ENCODE measurements around the gene TUBG1.
"Not testable (repeated sequence)": the region's sequence is repeated elsewhere in the genome, so short reads cannot be mapped to it uniquely, and the experiment has no call there.

The TUBG1 gene

DNA sequence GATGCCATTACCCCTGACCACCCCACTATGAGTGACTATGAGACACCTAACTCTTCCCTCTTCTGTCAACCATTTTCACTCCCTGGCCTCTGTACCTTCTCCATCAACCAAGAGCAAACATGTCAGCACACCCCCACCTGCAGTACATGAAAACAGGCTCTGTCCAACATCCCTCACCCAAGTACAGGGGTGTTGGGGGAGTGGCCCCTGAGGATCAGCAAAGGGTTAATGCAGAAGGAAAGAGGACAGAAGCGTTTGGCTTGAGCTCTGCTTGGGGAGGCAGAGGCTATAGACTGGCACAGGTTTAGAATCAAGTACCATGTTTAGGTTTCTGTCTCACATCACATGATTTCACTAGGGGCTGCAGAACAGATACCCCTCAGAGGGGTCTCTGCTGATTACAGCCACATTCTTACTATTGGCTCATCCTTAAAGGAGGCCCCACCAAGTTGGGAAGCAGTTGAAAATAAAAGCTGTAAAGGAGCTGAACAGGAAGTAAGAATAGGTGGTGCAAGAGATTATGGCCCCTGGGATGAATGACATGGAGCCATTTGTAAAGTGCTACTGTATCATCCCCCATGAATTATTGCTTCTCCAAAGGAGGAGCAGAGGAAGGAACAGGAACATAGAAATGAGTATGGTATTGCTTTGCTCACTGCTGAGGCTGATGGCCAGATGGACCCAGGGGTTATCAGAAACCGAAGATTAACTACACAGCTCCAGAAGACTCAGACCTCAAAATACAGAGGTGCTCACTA is 29.5 kb upstream of the TUBG1 start:
- DNase-seq: no peak

- DNase-seq: no peak
Measured at GRCh38 chr17:42581744-42582270, 27.7 kb upstream of the TUBG1 start.

DNA sequence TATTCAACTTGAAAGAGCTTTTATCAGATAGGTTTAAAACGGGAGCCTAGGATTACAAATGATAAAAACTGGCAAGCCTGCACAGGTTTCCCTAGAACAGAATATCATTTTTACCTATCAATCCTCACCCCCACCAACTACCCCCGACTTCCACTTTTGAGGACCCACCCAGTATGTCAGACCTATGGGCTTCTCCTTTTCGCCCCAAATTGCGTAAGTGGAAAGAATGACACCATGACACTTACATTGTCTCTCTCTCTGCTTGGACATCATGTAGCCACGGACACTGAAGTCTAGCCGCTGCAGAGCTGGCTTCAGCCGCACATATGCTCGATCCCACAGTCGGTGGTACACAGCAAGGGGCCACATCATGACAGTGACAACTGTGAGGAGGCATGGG is 24.6 kb upstream of the TUBG1 start:
- no peak for DNase-seq

- no peak for DNase-seq
Measured at GRCh38 chr17:42585353-42585752, 24.1 kb upstream of the TUBG1 start.

DNA sequence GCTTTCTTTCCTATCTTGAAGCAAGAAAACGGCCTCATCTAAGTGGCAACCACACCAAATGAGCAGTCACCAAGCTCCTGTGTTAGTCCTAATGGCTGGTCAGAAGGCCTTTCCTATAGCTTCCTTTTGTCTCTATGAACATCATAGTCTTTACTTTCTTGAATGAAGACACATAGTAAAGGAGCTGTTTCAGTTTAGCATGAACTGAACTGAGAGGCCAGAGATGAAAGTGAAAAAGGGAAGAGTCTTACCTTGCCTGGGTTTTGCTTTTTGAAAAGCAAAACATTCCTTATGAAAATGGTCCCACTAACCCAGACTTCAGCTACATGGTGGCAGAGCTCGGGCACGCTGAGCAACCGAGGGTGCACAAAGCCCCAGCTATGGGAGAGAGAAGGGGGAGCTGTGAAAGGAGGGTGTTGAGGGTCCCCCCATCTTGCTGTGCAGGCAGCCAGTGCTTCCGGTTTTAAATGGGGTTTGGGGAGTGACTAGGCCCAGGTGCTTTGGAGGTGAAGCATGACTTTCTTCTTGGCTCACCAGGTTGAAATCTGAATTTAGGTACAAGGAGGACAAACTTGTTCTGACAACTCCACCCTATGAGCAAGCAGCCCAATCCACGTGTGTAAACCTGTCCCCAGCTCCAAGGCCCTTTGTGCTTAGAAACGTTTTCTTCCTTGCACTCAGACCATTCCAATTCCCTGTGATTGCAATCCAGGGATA is 22.8 kb upstream of the TUBG1 start:
- DNase-seq: no peak

DNA sequence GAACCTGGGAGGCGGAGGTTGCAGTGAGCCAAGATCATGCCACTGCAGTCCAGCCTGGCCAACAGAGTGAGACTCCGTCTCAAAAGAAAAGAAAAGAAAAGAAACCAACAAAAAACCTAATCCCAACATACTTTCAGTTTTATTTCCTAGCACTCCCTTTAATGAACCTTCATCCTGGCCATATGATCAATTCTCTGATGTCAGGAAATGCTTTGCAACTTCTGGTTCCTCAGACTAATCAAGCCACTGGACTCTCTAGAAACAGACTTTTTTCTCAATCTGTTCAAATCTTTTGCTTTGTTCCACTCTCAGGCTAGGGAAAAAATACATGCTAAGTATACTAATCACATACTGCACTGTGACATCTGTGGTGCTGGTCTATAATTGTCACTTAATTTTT is 18.6 kb upstream of the TUBG1 start:
- DNase-seq: no peak

- DNase-seq: no peak
Measured at GRCh38 chr17:42591411-42591810, 18.1 kb upstream of the TUBG1 start.

GRCh38 chr17:42596386-42596785 is 13.1 kb upstream of the TUBG1 start:
- no peak for DNase-seq

DNA sequence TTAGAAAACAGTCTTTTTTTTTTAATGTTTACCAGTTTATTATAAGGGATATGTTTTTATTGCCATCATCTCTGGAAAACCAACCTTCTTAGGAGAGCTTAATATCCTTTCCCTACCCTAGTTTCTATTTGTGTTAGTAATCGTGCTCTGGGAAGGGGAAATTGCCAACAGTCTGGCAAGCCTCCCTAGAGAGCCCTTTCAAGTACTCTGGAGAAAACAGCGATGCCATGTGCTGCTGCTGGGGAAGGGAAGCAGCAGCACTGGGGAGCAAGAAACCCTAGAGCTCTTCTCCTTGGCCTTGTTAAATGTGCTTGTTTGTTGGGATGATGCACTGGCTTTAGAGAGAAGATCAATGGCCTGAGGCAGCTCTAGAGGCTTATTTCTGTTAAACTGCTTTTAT is 10.6 kb upstream of the TUBG1 start:
- no peak for DNase-seq

GRCh38 chr17:42603318-42603717 is 6.2 kb upstream of the TUBG1 start:
- no peak for DNase-seq

- no peak for DNase-seq
Measured at GRCh38 chr17:42607769-42608168, 1.7 kb upstream of the TUBG1 start.

DNA sequence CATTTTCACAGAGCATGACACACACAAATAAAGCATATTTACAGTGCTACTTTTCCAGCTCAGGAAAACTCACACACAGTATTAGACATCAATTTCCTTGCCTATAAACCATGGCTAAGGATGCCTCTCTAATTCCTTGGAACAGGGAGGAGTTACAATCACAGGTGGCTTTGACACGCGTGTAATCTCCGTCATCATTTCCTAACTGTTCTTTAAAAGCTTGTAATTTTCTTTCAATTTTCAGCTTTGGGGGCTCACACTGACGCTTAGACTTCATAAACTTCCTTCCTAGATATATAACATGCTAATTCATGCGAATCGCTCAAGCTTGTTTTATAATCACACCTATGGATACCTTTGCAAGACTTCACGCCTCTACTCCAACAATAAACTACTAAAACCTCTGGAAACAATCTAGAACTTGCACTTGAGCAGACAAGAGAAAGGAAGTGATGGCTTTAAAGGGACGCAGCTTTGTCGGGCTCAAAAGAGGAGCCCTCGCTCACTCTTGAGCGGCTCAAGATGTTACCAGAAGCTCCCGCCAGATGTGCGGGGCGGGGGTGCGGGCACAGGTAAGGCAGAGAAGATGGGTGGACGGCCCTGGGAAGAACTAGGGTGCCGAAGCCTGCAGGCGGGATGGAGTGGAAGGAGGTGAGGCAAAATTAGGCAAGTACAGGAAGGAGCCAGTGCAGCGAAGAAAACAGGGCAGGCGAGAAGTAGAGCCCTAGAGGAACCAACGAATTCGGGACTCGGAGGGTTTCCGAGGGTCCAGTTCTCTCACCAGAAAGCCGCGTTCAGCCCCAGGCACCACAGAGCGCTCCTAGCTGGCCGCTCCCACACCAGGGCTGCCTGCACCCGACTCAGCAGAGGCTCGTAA is 940 bp upstream of the TUBG1 start:
- DNase-seq: no peak

- not testable (repeated sequence) for DNase-seq
Measured at GRCh38 chr17:42609814-42610801, 625 bp downstream of the TUBG1 start.

GRCh38 chr17:42612013-42612412 is 2.5 kb downstream of the TUBG1 start:
- no peak for DNase-seq

GRCh38 chr17:42613699-42614295 is 4.3 kb downstream of the TUBG1 start:
- no peak for DNase-seq

DNA sequence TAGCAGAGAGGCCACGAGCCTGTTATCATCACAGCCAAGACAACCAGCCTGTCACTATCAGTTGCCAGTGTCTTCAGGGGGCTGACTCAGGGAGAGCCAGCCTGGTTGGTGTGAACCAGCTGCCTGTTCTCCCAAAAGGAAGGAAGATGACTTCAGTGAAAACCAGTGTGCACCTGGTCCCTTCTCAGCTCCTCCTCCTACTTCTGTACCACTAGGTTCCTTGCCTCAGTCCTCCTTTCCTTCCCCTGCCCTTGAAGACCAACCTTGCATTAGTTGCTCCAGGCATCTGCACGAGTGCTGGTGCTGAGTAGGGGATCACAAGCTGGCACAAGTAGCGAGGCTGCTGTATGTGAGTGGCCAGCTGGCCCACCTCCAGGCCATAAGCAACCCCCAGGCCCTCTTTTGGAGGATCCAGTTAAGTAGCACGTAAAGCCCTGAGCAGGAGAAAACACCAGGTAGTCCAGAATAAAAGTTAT is 8.5 kb downstream of the TUBG1 start:
- no peak for DNase-seq

DNA sequence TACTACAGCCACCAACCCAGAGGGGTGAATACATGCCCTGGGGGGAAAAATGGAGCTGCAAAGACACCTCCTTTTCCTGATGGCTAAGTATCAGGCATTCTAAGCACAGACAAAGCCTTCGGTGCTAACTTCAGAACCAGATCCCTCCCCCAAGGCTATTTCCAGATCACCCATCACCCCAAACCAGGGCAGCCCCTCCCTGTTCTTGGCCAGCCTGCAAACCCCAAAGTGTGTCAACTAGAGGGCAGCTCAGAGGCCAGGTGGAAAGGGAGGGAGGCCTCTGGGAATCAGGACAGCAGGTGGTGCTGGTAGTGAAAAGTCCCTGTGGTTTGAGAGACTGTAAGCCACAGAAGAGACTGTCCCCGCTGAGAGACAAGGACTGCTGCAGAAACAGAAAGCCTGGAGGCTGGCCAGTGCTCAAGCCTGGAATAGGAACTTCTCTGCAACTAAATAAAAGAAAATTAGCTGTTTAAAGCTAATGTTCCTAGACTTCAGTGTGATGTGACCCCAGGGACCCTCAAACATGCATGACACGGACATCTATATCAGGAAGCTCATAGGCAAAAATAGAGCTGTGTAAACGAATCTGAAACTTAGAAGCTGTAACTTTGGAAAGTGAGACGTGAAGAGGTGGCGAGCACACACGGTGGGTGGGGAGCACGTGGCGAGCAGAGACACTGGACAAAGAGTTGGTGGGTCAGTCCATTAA is 9.1 kb downstream of the TUBG1 start:
- DNase-seq: no peak

GRCh38 chr17:42621987-42622386 is 12.5 kb downstream of the TUBG1 start:
- DNase-seq: not testable (repeated sequence)

DNA sequence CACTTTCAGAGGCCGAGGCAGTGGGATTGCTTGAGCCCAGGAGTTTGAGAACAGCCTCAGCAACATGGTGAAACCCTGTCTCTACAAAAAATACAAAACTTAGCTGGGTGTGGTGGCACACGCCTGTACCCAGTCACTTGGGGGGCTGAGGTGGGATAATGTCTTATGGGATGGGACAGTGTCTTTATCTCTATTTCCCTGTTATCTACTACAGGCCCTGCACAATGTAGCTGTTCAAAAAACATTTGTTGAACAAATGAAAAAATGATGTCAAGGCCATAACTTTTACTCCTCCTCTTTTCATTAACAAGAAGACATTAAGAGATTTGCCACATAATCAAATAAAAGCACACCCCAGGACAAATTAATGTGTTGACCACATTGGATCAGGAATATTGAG is 13.8 kb downstream of the TUBG1 start:
- no peak for DNase-seq

DNA sequence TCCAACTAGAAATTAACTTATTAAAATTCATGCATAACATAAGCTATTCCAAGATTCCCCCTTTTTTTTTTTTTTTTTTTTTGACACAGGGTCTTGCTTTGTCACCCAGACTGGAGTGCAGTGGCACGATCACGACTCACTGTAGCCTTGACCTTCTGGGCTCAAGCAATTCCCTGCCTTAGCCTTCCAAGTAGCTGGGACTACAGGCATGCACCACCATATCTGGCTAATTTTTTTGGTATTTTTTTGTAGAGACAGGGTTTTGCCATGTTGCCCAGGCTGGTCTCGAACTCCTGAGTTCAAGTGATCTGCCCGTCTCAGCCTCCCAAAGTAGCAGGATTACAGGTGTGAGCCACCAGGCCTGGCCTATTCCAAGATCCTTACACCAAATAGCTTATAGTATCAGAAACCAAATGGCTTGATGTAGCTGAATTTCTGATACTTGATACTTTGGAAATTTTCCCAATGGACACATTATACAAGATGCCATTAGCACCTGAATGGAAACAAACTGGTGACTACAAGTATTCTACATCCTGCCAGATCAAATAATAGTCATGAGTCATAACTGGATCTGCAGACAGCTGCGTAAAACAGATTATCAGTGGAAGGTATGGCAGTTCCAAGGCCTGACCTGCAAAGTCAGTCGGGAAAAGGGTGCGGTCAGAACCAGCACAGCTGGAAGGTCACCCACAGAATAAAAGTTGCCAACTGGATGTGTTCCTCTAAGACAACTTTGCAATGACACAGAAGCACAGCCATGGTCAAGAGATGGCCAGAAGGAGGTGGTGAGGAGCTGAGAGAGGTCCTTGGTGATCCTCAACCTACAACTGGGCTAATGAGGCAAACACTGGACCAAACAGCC is 14.5 kb downstream of the TUBG1 start:
- no peak for DNase-seq
